D341Med (cell line): Measurements from ENCODE around the gene GPR152.
"Not testable (repeated sequence)": the region's sequence is repeated elsewhere in the genome, so short reads cannot be mapped to it uniquely, and the experiment has no call there.

ENCODE experiments used
- DNase-seq: peaks from one replicate; pipeline ENCODE4 v3.0.0; 2012; ENCODE audit warnings: low spot score

Gene GPR152

DNA sequence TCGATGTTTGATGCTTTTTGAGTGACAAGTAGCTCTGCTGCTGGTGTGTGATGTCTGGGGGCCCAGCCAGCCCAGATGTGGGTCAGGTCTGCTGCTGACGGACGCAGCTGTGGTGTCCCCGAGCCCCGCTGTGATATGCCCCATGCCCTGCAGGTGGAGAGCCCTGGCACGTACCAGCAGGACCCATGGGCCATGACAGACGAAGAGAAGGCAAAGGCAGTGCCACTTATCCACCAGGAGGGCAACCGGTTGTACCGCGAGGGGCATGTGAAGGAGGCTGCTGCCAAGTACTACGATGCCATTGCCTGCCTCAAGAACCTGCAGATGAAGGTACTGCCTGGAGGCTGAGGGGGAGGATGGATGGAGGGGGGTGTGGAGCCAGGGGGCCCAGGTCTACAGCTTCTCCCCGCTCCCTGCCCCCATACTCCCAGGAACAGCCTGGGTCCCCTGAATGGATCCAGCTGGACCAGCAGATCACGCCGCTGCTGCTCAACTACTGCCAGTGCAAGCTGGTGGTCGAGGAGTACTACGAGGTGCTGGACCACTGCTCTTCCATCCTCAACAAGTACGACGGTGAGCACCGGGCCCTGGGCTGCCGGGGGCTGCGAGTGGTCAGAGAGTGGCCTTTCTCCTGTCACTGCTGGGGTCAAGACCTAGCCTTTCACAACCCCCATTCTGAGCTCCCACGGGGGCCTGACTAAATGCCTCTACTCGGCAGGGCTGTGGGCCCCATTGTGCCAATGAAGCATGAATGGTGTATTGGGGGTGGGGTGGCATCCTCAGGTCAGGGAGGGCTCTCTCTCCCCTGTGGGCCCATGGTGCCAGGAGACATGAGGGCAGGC lies 37.6 kb upstream of the GPR152 start:
- peak; percentile 18 for DNase-seq

DNA sequence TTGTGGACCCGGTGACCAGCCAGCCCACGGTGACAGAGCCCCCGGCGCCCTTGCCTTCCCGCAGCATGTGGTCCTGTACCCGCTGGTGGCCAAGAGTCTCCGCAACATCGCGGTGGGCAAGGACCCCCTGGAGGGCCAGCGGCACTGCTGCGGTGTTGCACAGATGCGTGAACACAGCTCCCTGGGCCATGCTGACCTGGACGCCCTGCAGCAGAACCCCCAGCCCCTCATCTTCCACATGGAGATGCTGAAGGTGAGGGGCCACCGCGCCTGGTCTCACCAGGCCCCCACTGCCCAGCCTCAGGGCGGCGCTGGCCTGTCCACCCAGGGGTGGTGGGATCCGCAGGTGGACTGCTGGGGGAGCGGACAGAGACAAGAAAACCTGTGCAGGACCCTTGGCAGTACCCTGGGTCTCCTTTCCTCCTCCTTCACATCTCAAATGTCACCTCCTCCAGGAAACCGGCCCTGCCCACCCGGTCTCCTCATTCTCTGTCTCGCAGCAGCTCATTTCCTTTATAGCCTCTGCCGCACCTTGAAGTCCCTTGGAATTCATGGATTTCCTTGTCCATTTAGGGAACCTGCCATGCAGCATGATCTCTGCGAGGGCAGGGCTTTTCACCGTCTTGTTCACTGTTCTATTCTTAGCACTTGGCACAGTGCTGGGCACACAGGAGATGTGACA lies 36.8 kb upstream of the GPR152 start:
- peak; percentile 11 for DNase-seq

- DNase-seq, result no peak
Observed at GRCh38 chr11:67486481-67487195, 34.1 kb upstream of the GPR152 start.

DNA sequence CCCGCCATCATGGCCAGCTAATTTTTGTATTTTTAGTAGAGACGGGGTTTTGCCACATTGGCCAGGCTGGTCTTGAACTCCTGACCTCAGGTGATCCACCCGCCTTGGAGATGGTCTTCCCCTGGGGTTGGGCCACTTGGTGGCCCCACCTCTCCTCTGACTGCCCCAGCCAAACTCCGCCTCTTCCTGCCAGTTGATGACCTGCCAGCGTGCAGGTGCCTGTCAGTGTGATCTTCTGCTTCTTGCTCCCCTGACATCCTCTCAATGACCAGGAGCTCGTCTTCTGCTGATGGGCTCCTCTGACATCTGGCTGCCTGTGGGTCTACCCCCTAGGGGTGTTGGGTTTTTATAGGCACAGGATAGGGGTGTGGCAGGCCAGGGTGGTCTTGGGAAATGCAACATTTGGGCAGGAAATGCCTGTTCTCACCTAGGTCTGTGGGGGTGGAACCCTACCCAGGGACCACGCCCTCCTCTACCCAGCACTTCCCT lies 33.4 kb upstream of the GPR152 start:
- DNase-seq, result not testable (repeated sequence)

DNA sequence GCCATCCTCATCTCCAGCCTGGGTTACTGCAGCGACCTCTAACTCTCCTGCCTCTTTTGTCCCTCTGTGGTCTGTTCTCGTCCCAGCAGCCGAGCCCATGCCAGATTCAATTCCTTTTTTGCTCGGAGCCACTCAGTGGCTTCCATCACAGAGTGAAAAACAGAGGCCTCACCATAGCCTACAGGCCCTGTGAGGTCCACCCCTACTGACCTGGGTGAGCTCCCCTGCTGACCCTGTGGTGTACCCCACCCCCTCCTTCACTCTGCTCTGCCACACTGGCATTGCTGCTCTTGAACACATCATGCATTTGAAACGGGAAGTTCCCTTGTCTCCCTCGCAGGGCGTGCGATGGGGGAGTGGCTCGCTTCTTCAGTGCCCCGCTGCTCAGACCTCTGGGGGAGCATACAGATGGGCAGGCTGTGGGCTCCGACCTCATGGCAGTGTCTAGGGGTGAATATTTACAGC lies 32.4 kb upstream of the GPR152 start:
- DNase-seq, result no peak

DNA sequence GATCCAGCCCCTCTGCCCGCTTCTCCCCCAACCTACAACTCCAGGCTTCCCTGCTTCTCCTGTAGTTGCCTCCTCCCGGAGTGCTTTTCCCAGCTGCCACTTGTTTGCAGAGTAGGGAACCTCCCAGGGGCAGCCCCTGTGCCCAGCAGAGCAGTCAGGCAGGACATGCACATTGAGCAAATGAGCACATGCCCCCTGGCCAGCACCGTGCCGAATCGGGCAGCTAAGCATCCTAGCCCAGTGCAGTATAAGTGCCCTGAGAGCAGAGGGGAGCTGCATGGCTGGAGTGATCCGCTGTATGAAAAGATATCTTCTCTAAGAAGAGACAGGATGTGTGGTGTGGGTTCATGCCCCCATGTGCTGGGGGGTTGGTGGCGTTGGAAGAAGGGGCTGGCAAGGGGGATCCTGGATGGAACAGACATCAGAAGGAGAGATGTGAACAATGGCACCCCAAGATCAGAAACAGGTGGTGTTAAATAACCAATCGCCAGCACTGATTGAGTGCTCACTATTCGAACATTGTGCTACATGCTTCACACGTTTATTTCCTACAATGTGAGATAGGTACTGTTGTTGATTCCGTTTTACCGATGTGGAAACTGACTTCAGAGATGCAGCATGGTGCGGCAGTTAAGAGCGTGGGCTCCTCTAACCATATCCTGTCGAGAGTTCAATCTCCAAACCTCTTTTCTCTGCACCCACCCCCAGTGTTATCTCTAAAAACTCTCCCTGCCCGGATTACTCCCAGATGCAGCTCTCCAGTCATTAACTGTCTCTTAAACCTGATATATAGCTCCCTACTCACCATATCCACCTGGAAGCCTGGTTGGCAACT lies 31.5 kb upstream of the GPR152 start:
- no peak for DNase-seq

DNA sequence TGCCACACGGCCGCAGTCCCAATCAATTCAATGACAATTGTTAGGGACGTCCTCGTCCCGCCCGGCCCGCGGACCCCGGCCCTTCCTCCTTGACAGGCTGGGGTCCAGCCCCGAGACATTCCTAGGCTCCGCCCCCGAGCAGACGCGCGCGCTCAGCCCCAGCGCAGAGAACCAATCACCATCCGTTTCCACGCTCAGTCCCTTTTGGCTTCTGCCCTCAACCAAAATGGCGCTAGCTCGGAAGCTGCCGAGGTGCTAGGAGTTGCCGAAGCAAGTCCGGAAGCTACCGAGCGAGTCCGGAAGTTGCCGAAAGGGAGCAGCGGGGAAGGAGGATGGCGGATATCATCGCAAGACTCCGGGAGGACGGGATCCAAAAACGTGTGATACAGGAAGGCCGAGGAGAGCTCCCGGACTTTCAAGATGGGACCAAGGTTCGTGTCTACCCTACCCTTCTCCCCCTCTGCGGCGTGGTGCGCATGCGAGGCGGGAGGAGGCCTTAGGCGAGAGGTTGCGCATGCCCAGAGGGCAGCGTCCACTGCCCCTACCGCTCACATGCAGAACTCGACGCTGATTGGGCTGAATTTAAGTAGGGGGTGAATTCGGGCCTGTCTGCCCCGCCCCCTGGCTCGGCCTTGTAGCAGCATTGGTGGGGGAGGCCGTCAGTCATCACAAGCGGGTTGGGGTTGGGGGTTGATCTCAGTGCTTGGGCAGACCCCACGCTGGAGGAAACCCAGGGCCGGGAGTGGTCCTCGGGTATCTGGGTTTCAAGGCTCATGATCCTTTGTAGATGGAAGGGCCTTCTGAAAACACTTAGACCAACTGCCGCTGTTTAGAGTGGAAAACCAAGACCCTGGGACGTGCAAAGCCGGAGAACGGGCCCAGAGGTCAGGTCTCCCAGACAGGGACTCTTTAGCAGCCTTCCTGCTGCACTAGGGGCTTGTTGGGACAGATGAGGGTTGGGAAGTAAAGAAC lies 30.6 kb upstream of the GPR152 start, which contains the start of gene AIP:
Gene AIP, plus strand, starts transcription at position 200 of the 972 bp plus-strand sequence. Its CDS starts 133 bp downstream, at position 333.
- DNase-seq, result peak; percentile 97

DNA sequence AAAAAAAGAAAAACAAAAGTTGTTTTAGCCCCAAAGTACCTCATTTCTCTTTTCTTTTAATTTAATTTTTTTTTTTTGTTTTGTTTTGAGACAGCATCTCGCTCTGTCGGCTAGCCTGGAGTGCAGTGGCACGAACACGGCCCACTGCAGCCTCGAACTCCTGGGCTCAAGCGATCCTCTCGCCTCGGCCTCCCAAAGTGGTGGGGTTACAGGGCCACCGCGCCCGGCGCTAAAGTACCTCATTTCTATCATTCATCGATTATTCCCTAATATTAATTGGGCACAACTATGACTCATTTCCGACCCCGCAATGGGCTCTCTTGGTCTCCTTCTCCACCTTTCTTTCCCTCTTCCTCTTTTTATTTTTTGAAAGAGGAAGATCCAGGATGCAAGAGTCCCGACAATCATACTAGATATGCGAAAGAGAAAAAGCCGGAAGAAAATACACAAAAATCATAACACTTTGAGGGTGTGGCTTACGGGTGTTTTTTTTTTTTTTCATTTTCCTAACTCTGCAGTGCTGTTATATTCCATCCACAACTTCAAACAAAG lies 29.8 kb upstream of the GPR152 start:
- DNase-seq, result no peak

GRCh38 chr11:67477344-67478050 lies 25.0 kb upstream of the GPR152 start:
- not testable (repeated sequence) for DNase-seq

GRCh38 chr11:67476692-67477091 lies 24.2 kb upstream of the GPR152 start:
- not testable (repeated sequence) for DNase-seq

DNA sequence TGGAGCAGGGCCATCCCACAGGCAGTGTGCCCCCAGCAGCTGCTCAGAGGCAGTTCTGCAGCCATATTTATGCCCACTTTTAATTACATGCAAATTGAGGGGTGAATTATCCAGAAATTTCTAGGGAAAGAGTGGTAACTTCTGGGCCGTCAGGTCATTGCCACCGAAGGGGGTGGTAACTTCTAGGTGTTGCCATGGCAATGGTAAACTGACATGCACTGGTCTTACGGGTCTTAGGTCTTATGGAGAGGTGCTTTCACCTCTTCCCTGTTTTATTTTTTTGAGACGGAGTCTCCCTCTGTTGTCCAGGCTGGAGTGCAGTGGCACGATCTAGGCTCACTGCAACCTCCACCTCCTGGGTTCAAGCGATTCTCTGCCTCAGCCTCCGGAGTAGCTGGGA lies 20.4 kb upstream of the GPR152 start:
- no peak for DNase-seq

DNA sequence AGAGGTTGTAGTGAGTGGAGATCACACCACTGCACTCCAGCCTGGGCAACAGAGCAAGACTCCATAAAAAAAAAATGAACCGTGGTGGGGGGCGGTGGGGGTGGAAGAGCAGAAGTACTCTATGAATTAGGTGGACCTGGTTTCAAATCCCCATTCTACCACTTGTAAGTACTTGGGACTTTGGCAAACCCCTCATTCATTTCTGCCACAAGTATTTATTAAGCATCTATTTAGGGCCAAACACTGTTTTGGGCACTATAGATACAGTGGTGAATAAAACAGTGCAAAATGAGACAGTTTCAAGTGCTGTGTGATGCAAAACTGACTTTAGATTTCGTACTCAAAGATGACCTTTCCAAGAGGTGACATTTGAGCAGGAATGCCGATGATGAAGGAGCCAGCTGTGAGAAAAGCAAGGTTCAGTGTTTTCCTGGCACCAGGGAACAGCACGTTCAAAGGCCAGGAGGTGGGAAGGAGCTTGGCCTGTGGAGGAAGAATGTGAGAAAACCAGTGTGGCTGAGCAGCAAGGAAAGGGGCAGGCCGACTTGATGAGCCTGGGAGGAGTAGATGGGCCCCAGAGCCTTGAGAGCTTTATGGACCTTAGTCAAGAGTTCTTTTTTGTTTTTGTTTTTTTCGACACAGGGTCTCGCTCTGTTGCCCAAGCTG lies 17.9 kb upstream of the GPR152 start:
- no peak for DNase-seq

- no peak for DNase-seq
Observed at GRCh38 chr11:67469508-67469811, 16.9 kb upstream of the GPR152 start.

DNA sequence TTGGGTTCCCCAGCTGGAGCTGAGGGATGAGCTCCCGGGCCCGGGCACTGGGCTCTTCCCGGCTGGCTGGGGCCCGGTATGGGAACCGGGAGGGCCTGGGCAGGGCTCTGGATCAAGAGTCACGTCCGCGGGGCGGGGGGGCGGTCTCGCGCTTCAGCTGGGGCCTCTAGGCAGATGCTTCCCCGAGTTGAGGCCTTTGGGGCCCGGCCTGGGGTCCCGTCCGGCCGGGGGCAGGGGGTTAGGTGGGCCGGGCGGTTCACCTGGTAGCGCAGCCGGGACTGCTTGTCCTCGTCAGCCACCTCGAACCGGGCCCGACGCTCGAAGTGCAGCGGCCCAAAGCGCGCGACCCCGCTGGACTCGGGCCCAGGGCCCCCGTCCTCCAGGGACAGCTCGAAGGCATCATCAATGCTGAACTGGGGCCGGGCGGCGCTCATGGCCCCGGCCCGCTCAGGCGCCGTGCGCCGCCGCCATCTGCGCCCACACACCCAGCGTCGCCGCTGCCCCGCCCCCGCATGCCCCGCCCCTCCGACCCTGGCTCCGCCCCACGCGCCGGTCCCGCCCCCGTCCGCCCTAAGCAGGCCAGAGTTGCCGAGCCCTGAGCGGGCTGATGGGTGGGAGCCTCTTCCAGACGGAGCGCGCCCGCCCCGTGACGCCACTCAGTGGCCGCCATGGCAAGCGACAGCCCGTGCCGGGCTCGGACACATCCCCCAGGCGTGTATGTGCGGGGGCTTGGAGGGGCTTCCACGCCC lies 16.4 kb upstream of the GPR152 start, which contains the start of gene TMEM134:
Gene TMEM134, minus strand, starts transcription at position 493 of the 749 bp plus-strand sequence. Its CDS starts 59 bp downstream, at position 434.
- peak; percentile 98 for DNase-seq

- no peak for DNase-seq
Observed at GRCh38 chr11:67468456-67468758, 15.9 kb upstream of the GPR152 start.

GRCh38 chr11:67468056-67468455 lies 15.5 kb upstream of the GPR152 start:
- no peak for DNase-seq

DNA sequence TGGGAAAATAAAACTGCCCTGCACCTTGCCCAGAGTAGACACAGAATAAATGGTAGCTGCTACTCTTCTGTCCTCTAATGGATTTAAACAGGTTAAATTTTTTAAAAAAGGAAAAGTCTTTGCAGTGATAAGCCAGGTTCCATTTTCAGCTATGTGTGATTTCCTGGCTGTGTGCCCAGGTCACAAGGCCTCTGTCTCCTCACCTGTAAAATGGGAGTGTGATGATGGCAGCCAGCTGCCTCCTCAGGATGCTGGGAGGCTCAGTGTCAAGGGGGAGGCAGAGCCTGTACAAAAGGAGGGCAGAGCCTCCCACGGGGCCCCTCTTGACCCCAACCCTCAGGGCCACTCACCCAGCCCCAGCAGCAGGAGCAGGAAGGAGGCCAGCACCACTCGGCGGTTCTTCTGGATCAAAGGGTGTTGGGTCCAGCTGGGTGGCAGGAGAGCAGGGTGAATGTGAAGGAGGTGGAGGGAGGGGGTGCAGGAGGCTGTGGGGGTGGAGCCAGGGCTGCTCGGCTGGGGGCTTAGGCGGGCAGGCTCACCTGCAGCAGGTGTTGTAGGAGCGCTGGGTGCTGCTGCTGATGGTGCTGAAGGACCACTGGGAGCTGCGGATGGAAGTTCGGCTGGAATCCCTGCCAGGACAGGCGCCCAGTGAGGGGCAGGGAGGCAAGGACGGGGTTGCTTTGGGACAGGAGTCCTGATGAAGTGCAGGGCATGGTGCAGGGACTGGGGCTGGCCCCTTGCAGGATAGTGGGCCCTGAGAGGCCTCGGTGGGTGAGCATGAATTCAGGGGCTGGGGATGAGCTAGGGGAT lies 14.6 kb upstream of the GPR152 start:
- no peak for DNase-seq
